DND-41 (cell line): ENCODE results near the gene CHST3.

ENCODE experiments used
- ATAC-seq: fragments of 200-7000 bp; cut with Tn5 transposase; 3 replicates; pipeline ENCODE4 v1.9.1; 2021; ENCODE audit warnings: low read depth; ENCODE audit not compliant: insufficient read depth
- DNase-seq: peaks from one replicate; pipeline ENCODE4 v3.0.0-alpha.2; 2020
- H2AFZ ChIP-seq: 2 replicates; pipeline ENCODE4 v1.6.0; 2012; ENCODE audit warnings: low read depth, low read length
- H3K27ac ChIP-seq: 2 replicates; pipeline ENCODE4 v1.5.1; 2012; ENCODE audit warnings: low read length, inconsistent platforms
- H3K27me3 ChIP-seq: fragments of 200-600 bp; sonication (generic); 2 replicates; pipeline ENCODE4 v1.6.0; 2012; ENCODE audit warnings: low read length, mild to moderate bottlenecking, inconsistent platforms; ENCODE audit not compliant: insufficient read depth, poor library complexity
- H3K36me3 ChIP-seq: 2 replicates; pipeline ENCODE4 v1.5.1; 2012; ENCODE audit warnings: low read length, inconsistent platforms; ENCODE audit not compliant: insufficient read depth
- H3K4me1 ChIP-seq: 2 replicates; pipeline ENCODE4 v1.5.1; 2012; ENCODE audit warnings: mild to moderate bottlenecking, low read length; ENCODE audit not compliant: insufficient read depth
- H3K4me2 ChIP-seq: 2 replicates; pipeline ENCODE4 v1.6.0; 2012; ENCODE audit warnings: mild to moderate bottlenecking, moderate library complexity, low read length, inconsistent platforms; ENCODE audit not compliant: insufficient read depth
- H3K4me3 ChIP-seq, 2 experiments: fragments of 200-600 bp in 1 of 2; shearing (Covaris generic) in 1 of 2; 2 replicates each; pipeline ENCODE4 v1.5.1; 2012 to 2016; ENCODE audit warnings: inconsistent platforms in 2 of 2, low read length in 2 of 2, mild to moderate bottlenecking in 2 of 2, low read depth in 1 of 2, moderate library complexity in 1 of 2
- H3K79me2 ChIP-seq: 2 replicates; pipeline ENCODE4 v1.6.0; 2012; ENCODE audit warnings: low read length, inconsistent platforms; ENCODE audit not compliant: insufficient read depth
- H3K9ac ChIP-seq: 2 replicates; pipeline ENCODE4 v1.6.0; 2012; ENCODE audit warnings: low read depth, mild to moderate bottlenecking, inconsistent platforms, low read length, moderate library complexity
- H3K9me3 ChIP-seq: 2 replicates; pipeline ENCODE4 v1.5.1; 2012; ENCODE audit warnings: low read length, moderate library complexity, mild to moderate bottlenecking, inconsistent platforms; ENCODE audit not compliant: insufficient read depth, severe bottlenecking
- H4K20me1 ChIP-seq: 2 replicates; pipeline ENCODE4 v1.6.0; 2012; ENCODE audit warnings: low read length; ENCODE audit not compliant: insufficient read depth
- EZH2 ChIP-seq: IDR thresholded peaks from 3 replicates; pipeline ENCODE4 v1.6.1; 2012; ENCODE audit warnings: borderline replicate concordance, low read depth, mild to moderate bottlenecking, moderate library complexity, low read length, inconsistent platforms; ENCODE audit not compliant: severe bottlenecking
- TF ChIP-seq, protein P1 (sequence below): IDR thresholded peaks from 2 replicates; pipeline ENCODE4 v1.5.1; 2012; ENCODE audit warnings: borderline replicate concordance, low read length, moderate library complexity, mild to moderate bottlenecking; ENCODE audit not compliant: poor library complexity, severe bottlenecking; ENCODE audit errors: extremely low read depth

The CHST3 gene

DNA sequence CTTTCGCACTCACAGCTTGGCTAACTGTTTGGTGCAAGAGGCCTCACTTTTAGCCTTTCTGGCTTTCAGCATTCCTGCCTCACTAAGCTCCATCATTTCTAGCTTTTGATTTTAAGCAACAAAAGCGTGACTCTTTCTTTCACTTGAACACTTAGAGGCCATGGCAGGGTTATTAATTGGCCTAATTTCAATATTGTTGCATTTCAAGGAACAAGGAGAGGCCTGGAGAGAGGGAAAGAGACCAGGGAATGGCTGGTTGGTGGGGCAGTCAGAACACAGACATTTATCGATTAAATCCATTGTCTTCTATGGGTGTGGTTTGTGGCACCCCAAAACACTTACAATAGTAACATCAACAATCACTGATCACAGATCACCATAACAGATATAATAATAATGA lies 31.3 kb downstream of the CHST3 start:
- no peaks in the 10 kb centered on the region for H4K20me1 ChIP-seq
- H3K36me3 ChIP-seq: no peaks in the 10 kb centered on the region
- H3K79me2 ChIP-seq: no peaks in the 10 kb centered on the region
- ATAC-seq (no peak), DNase-seq (no peak)
- H3K27ac ChIP-seq: no peak overlapping the region
- no peaks in the 10 kb centered on the region for H3K9me3 ChIP-seq
- H2AFZ ChIP-seq: no peak overlapping the region
- no peak overlapping the region for H3K4me3 ChIP-seq
- H3K9ac ChIP-seq: no peak overlapping the region
- no peak overlapping the region for H3K4me2 ChIP-seq
- H3K27me3 ChIP-seq: peaks cover 2% of the 10 kb centered on the region
- no peaks in the 10 kb centered on the region for H3K4me1 ChIP-seq
- TF ChIP-seq EZH2: no peak
- TF ChIP-seq, protein P1, sequence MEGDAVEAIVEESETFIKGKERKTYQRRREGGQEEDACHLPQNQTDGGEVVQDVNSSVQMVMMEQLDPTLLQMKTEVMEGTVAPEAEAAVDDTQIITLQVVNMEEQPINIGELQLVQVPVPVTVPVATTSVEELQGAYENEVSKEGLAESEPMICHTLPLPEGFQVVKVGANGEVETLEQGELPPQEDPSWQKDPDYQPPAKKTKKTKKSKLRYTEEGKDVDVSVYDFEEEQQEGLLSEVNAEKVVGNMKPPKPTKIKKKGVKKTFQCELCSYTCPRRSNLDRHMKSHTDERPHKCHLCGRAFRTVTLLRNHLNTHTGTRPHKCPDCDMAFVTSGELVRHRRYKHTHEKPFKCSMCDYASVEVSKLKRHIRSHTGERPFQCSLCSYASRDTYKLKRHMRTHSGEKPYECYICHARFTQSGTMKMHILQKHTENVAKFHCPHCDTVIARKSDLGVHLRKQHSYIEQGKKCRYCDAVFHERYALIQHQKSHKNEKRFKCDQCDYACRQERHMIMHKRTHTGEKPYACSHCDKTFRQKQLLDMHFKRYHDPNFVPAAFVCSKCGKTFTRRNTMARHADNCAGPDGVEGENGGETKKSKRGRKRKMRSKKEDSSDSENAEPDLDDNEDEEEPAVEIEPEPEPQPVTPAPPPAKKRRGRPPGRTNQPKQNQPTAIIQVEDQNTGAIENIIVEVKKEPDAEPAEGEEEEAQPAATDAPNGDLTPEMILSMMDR: no peak

DNA sequence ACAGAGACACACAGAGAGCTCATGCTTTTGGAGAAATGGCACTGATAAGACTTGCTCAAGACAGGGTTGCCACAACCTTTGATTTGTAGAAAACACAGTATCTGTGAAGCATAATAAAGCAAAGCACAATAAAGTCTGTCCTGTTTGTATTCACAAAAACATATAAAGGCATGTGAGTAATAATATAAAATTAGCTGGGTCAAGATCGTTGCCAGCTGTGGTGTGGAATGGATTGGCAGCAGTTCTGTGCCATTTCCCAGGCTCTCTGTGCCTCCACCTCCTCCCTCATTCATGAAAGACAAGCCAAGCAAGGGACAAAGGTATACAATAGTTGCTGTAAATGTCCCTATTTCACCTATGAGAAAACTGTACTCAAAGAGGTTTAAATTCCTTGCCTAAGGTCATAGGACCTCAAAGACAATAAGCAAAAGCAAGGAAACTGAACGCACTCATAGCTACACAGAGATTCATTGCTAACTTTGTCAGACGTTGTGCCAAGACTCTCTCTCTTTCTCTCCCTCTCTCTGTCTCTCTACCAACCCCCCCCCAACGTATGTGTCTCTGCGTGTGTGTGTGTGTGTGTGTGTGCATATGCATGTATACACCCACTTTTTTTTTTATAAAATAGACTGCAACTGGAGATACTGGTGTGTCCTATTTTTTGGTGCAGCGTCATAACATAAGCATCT lies 31.8 kb downstream of the CHST3 start:
- Histone ChIP-seq H3K27ac (no peak overlapping the region), H3K9ac (no peak overlapping the region), H3K79me2 (no peaks in the 10 kb centered on the region), H3K4me1 (no peaks in the 10 kb centered on the region), H3K4me2 (no peak overlapping the region), H3K27me3 (peaks cover 2% of the 10 kb centered on the region), H2AFZ (no peak overlapping the region), H4K20me1 (no peaks in the 10 kb centered on the region), H3K9me3 (no peaks in the 10 kb centered on the region), H3K36me3 (no peaks in the 10 kb centered on the region), H3K4me3 (no peak overlapping the region)
- no peak for ATAC-seq
- DNase-seq: no peak
- TF ChIP-seq, protein P1: no peak
- TF ChIP-seq EZH2: no peak

DNA sequence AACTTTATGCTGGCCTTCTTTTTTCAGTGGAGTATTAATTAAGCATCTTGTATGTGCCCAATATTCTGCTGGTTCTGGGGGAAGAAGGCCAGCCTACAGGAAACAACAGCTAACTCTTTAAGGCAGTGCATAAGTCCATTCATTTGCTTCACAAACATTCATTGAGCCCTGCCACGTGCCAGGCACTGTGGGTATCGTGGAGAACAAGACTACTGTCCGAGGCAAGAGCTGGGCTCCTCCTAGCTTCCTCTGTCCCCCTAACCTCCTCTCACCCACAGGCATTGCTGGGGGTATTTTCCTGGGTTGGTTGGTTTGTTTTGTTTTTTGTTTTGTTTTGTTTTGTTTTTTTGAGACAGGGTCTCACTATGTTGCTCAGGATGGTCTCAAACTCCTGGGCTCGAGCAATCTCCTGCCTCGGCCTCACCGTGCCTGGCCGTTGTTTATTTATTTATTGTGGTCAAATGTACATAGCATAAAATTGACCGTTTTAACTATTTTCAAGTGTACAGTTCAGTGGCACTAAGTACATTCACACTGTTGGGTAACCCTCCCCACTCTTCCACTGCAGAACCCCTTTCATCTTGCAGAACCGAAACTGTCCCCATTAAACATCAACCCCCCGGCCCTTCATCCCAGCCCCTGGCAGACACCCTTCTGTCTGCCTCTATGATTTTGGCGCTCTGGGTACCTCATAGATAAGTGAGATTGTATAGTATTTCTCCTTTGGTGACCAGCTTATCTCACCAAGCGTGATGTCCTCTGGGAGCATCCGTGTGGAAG lies 32.6 kb downstream of the CHST3 start:
- H3K9ac ChIP-seq: no peak overlapping the region
- ATAC-seq: no peak
- no peak for DNase-seq
- H2AFZ ChIP-seq: no peak overlapping the region
- TF ChIP-seq EZH2: no peak
- TF ChIP-seq, protein P1: no peak
- no peaks in the 10 kb centered on the region for H3K79me2 ChIP-seq
- no peak overlapping the region for H3K4me2 ChIP-seq
- no peak overlapping the region for H3K27ac ChIP-seq
- no peaks in the 10 kb centered on the region for H4K20me1 ChIP-seq
- no peak overlapping the region for H3K4me3 ChIP-seq
- H3K4me1 ChIP-seq: no peaks in the 10 kb centered on the region
- peaks cover 2% of the 10 kb centered on the region for H3K27me3 ChIP-seq
- H3K9me3 ChIP-seq: no peaks in the 10 kb centered on the region
- no peaks in the 10 kb centered on the region for H3K36me3 ChIP-seq
